MV-4-11 (cell line): ENCODE data around the gene ANTKMT.

Experiments
- DNase-seq: peaks from one replicate; lab custom pipeline; 2025; lab: John Stamatoyannopoulos, UW

Gene ANTKMT

DNA sequence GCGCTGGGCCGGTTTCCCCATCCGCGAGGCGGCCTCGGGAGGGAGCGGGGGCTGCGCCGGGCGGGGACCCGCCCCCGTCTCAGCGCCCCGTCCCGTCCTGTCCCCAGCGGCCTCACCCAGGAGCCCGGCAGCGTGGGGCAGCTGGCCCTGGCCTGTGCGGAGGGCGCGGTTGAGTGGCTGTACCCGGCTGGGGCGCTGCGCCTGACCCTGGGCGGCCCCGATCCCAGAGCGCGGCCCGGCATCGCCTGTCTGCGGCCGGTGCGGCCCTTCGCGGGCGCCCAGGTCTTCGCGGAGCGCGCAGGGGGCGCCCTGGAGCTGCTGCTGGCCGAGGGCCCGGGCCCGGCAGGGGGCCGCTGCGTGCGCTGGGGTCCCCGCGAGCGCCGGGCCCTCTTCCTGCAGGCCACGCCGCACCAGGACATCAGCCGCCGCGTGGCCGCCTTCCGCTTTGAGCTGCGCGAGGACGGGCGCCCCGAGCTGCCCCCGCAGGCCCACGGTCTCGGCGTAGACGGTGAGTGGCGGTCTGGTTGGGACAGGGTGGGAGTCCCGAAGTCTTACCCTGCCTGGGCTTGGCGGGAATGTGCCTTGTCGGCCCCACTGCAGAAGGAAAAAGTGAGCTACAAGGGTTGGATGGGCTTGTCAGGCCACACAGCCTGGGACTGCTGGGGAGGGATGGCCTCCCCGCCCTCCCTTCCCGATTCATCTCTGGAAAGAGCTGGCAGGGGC, 5.3 kb upstream of the ANTKMT start:
- no peak for DNase-seq

DNA sequence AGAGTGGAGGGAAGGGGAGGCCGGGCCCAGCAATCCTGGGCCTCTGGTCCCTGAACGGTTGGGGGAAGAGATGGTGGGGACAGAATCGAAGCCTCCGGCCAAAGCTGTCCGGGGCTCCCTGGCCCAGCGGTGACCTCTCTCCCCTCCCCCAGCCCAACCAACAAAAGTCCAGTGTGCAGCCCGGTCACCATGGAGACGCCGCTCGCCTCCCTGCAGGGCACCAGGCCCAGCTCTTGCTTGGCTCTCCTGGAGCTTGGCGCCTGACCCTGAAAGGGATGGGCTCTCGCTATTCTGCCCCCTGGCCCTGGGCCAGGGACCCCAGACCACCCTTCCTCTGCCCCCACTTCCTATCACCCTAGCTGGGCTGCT, 4.8 kb upstream of the ANTKMT start:
- no peak for DNase-seq

DNA sequence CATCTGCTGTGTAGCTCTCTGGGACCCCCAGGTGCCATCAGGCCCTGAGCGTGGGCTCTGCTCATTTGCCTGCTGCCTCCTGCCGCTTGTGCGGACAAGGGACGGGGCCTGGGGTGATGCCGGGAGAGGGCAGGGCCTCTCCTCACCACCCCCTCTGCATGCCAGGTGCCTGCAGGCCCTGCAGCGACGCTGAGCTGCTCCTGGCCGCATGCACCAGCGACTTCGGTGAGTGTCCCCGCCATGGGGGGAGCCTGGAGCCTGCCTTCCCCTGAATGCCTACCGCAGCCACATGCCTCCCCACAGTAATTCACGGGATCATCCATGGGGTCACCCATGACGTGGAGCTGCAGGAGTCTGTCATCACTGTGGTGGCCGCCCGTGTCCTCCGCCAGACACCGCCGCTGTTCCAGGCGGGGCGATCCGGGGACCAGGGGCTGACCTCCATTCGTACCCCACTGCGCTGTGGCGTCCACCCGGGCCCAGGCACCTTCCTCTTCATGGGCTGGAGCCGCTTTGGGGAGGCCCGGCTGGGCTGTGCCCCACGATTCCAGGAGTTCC, 4.1 kb upstream of the ANTKMT start:
- no peak for DNase-seq

DNA sequence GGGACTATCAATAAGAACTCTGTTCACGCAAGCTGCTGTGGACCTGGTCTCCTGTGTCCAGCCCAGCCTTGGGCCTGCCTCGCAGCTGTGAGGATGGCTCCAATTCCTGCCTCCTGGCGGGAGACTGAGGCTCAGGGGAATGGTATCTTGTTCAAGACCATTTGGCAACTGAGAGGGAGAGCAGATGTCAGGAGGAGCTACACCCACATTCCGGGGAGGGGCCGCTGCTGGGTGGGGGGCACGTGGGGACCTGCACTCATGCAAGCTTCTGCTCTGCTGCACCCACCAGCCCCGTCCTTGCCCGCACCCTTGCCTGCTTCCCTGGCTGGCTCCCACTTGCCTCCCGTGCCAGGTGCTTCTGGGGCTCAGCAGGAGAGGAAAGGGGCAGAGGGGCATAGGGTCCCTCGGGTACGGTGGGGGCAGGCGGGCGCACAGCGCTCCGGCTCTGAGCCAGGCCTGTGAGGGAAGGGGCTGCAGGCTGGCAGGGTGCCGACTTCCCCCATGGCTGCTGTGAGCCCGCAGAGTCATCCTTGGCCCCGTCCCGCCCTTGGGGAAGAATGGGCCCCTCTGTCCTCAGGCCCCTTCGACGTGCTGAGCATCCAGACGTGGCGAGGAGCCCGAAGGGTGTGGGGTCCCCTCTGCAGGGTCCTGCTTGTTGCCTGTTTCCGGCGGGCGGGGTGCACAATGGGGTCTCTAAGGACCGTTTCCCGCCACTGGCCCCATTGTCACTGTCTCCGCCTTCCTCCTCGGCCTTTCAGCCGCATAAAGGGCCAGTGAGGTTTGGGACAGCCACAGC, 3.3 kb upstream of the ANTKMT start:
- DNase-seq = no peak

DNA sequence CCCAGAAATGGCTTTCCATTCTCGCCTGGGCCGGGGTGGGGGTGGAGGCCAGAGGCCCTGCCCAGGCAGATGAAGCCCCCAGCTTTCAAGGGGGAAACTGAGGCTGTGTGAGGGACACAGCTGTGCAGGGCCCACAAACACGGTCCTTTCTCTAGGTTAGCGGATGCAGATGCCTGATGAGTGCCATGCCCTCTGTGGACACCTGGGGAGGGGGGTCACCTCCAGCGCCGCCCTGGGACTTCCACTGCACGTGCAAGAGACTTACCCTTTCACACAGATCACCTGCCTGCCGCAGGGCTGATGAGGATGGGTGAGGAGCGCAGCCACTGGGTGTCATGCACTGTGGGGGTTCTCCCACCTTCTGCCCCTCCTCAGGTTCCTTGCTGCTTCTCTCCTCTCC, 2.6 kb upstream of the ANTKMT start:
- no peak for DNase-seq

DNA sequence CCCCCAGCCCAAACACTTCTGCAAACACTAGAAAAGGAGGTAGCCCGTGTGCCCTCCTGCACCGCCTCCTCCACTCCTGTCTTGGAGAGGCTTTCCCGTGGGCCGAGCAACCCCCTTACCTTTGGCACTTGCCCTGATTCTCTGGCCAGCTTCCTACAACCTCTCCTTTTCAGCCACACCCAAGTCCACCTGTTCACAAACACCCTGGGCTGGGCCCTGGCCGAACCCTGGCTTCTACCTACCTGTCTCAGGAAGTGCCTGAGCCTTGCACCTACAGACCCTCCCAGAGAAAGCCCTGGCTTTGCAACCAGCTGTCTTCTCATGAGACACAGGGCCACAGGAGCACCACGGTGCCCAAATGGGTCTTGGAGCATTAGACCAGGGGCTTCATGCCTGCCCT, 2.0 kb upstream of the ANTKMT start:
- DNase-seq = no peak

DNA sequence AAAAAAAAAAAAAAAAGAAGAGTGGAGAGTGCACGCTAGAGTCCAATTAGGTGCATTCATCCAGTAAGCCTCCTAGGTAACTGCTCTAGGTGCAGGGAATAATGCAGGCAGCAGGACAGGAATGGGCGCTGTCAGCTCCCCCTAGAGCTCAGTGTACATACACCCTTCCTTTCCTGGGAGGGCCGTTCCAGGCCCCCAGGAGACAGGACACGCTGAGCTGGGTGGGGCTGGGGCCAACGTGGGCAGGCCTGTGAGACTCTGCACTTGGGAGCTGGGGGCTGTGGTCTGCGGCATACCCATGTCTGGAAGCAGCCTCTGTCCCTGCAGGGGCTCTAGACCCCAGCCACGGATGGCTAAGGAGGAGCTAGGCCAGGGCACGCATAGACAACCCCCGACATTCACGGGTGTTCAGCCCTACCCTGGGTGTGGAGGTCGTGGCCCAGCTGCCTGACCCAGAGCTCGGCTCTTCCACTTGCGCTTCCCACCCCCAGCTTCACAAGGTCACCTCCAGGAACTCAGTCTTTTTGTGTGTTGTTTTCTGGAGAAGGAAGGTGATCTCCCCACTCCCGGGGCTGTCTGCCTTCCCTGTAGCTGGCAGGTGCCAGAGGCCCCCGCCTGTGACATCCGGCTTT, 1.0 kb upstream of the ANTKMT start:
- peak; percentile 37 for DNase-seq

DNA sequence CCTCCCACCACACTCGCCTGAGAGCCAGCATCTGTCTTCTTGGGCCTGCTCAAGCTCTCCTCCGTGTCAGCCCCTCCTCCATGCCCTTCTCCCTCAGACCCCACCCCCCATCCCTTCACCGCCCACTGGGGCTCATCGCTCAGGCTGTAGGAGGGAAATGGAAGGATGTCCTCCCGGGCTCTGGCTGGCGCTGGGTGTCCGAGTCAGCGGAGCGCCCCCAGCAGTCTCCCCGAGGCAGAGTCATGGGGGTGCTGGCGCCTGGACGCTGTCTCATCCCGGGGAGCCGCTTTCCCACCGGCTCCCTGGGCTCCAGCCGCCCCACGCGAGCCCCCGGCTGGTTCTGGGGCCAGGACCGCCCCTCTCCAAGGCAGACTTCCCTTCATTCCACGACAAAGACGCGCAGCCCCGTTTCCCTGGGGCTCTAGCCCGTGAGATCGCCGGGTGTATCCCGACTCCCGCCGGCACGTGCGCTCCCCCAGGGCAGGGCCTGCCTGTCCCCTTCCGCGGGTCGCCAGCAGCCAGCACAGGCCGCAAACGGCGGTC, 428 bp upstream of the ANTKMT start:
- DNase-seq = peak; percentile 62

DNA sequence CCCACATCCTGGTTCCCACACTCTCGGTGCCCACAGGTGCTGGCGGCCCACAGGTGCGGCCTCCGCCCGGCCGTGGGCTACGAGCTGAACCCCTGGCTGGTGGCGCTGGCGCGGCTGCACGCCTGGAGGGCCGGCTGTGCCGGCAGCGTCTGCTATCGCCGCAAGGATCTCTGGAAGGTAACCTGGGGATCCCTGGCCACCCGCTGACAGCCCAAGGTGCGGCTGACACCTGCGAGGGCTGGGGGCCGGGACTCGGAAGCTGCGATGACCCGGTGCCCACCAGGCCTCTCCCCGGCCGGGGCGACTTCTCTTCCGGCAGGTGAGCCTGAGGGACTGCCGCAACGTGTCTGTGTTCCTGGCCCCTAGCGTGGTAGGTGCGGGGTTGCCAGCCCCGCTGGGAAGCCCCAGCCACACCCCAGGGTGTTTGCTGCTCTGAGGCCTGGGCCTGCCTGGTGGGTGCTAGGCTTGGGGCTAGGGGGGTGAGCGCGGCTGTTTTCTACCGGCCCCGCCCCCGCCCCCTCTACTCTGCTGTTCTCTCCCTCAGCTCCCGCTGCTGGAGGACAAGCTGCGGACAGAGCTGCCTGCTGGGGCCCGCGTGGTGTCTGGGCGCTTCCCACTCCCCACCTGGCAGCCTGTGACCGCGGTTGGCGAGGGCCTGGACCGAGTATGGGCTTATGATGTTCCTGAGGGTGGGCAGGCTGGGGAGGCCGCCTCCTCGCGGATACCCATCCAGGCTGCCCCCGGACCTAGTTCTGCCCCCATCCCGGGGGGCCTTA, 1.0 kb downstream of the ANTKMT start:
- no peak for DNase-seq

DNA sequence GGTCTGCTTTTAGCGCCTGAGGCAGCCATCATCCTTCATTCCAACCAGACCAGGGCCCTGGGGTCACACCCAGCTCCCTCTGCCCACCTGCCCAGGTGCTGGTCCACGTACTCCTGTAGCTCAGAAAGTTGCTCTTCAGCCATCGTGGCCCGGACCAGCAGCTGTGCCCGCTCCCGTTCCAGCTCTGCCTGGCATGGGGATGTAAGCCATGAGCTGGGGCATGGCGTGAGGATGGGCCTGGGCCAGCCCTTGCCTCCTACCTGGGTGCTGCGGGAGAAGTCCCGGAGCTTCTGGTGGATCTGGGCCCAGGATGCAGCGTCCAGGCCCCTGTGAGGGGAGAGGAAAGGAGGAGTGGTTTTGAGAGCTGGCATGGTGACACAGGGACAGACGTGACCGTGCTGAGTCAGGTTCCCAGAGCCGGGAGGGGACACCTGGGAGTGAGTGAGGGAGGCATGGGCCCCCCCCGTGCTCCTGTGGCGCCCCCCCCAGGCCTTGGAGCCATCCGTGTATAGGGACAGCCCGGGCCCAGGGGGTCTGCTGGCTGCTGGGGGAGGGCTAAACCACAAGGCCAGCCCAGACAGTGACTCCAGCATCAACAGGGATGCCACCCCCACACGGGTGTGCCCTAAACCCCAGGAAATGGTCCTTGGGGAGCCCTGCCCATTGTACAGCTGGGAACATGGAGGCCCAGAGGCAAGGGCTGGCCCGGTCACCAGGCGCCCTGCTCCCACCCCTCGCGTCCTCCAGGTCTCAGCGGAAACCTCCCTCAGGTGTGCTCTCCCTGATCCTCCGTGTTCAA, 2.1 kb downstream of the ANTKMT start:
- DNase-seq = no peak

DNA sequence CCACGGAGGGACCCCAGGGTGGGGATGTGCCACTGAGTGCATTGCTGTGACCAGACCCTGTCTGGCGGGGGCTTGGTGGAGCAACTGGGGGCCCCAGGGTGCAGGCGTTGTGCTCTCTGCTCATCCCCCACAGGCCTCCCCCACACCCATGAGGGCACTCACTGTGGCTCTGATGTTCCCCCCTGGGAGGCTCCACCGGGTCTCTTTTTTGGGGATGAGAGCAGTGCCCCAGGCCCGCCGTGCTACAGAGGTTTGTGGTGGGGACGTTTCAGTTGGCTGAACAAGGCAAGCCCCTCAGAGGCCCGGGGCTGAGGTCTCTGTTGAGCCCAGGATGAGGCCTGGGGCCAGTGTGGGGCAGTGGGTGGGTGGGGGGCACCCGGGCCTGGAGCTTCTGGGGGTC, 2.7 kb downstream of the ANTKMT start:
- no peak for DNase-seq

DNA sequence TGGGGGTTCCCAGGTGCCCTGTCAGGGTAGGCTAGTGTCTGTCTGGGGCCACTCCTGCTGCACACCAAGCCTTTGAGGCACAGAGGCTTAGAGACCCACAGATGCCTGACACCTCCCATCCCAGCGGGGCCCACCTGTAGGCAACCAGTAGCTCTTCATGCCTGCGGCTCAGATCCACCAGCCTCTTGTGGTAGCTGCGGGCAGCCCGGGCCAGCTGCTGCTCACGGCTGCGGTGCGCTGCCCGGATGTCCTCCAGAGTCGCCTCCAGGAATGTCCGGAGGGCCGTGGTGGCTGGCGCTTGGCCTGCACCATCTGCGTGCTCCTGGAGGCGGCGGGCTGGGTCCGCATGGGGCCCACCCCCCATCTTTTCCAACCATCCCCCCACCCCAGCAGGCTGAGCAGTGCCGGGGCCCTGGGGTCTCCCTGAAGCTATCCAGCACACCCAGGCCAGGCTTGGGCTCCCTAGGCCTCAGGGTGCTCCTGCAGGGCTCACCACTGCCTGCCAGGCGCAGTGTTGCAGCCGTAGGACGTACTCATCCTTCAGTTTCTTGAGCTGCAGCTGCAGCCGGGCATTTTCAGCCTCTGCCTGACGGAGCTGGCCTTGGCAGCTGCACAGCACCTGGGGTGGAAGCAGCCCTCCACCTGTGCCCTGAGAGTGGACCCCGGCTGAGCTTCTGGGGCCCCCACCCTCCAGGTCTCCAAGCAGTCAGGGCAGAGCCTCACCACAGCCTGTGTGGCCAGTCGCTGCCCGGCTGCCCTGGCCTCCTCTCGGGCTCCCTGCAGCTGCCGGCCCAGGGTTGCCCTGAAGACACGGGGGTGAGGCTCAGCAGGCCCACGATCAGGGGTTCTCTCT, 3.5 kb downstream of the ANTKMT start:
- no peak for DNase-seq

DNA sequence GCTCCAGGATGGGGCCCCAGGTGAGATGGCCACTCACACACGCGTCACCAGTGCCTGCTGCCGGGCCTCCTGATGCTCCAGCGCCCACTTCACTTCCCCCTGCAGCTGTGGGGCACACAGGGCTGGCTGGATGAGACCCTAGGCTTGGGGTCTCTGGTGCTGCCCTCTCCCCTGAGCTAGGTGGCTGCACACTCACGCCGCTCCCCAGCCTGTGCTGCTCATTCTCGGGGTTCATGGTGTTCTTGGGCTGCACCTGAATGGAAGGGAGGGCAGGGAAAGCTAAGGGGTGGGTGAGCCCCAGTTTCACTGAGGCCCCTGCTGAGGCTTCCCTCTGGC, 4.1 kb downstream of the ANTKMT start:
- no peak for DNase-seq

DNA sequence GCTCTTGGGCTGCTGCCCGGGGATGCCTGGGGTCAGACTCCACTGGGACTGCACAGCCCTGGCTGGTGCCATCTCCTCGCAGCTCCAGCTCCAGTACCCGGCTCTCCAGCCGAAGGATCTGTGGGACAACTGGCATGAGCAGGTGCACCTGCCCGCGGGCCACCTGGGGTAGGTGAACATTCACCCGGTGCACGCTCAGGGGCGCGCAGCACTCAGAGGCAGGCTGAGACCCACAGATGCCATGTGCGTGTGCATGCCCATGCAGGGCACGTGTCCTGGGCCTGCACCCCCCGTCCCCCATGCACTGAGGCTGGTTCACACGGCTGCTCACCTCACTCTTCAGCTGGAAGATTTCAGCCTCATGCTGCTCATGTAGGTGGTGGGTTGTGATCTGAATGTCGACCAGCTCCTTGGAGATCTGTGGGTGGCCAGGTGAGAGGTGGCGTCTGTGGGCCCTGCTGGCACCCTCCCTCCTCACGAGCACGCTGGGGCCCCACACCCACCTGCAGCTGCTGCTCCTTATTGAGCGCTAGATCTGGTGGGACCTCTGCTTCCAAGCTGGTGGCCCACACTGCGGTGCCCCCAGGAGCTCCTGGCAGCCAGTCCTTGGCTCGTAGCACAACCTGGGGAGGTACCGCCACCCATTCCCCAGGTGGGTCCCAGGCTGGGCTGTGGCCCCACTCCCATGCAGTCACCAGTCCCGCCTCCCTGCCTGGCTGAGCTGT, 4.7 kb downstream of the ANTKMT start:
- DNase-seq = no peak

DNA sequence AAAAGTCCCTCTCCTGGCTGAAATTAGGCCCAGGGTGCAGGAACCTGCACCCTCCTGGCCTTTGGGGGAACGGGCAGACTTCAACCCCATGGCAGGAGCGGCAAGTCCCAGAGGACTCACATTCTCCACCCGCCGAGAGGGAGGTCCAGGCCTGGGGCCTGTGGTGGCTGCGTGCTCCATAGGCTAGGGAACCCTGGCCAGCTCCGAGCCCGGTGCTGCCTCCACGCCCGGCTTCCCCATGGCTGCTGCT, 5.2 kb downstream of the ANTKMT start:
- no peak for DNase-seq

DNA sequence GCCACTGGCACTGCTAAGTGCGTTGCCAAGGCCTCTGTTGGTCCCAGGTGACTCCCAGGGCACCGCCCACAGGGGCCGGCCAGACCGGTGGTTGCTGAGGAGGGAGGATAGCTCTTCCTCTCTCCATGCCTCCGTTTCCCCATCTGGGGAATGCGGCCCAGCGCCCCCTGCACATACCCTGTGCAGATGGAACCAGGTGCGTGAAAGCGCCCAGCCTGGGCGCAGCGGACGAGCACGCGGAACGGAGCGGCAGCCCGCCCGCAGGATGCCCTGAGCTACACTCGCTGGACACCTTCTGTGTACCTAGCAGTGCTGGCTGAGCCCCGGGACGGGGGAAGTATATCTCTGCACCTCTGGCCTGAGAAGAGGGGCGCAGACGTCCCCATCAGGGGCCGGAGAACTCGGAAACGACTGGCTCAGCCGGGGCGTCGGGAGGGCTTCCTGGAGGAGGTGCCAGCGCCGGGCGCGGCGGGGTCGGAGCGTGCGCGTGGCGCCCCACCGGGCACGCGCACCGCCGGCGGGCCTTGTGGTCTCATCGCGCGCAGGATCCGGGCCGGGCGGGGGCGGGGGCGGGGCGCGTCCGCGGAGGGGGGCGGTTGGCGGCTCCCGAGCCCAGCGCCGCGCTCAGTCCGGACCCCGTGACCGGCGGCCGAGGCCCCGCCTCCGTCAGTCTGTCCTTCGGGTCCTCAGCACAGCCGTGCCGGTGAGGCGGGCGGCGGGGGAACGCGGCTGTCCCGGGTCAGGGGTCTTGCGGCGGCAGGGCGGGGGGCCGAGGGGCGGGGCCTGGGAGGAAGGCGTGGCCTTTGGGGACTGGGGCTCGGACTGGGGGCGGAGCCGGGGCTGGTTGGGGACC, 5.7 kb downstream of the ANTKMT start, which contains the start of the genes CCDC78 and HAGHL:
TSS of gene CCDC78 (minus strand) at position 6 of the 853 bp plus-strand sequence. CDS start 76 bp downstream, outside the sequence.
TSS of gene HAGHL (plus strand) at position 669 of the 853 bp plus-strand sequence. CDS start 404 bp downstream, outside the sequence.
- peak; percentile 79 for DNase-seq

DNA sequence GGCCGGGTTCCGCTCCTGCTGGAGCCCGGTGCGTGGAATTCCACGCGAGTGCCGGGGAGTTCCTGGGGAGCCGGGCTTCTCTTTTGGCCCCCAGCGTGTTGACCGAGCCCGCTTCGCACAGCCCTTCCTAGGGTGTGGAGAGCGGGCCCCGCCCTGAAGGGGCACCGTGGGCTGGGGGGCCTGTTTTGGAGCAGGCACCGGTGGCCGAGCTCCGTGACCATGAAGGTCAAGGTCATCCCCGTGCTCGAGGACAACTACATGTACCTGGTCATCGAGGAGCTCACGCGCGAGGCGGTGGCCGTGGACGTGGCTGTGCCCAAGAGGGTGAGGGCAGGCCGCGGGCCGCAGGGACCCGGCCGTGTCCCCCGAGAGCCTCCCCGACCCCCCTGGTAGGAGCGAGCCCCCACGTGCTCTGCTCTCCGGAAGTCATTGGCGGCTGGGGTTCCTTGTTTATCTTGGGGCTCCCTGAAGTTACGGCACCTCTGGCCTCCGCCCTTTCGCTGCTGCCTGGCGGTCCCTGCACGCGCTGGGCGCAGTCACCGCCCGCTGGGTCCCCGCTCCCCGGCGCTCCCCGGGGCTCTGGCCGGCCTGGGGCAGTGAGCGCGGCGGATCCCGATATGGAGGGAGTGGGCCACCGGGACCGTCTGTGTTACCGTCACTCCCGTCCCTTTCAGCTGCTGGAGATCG, 6.5 kb downstream of the ANTKMT start:
- DNase-seq = peak; percentile 6
